B cell (primary cell): ENCODE data around the gene SMPX. TPM values are rescaled to one million over a fixed set of nuclear protein-coding genes. Genes with fewer than 3 reads are reported as not detected.
"Not testable (repeated sequence)": the region's sequence is repeated elsewhere in the genome, so short reads cannot be mapped to it uniquely, and the experiment has no call there.

Experiments used
- ATAC-seq: fragments of 200-7000 bp; cut with Tn5 transposase; one replicate; pipeline ENCODE4 v1.10.0; 2021; ENCODE audit warnings: low read depth, mild to moderate bottlenecking, moderate number of reproducible peaks, moderate library complexity
- CTCF ChIA-PET: fragments of 350-600 bp; sonication (Branson Sonifier 250); formaldehyde crosslinking; loops from one replicate; lab custom pipeline; 2021; ENCODE audit warnings: antibody characterized with exemption, inconsistent platforms; lab: Charles Lee
- POLR2A ChIA-PET: fragments of 350-600 bp; sonication (Branson Sonifier 250); formaldehyde crosslinking; loops from one replicate; lab custom pipeline; 2021; ENCODE audit warnings: antibody characterized with exemption; lab: Charles Lee
- DNase-seq: peaks from one replicate; pipeline ENCODE4 v3.0.0; 2013
- H2AFZ ChIP-seq: 2 replicates; pipeline ENCODE4 v1.6.1; 2012; ENCODE audit warnings: mild to moderate bottlenecking, low read depth, low read length; ENCODE audit not compliant: insufficient read depth, poor library complexity, severe bottlenecking
- H3K27ac ChIP-seq, 2 donors: 1 replicate in 1 of 2; 2 replicates in 1 of 2; pipeline ENCODE4 v1.5.1; 2012 to 2013; ENCODE audit warnings: low read length in 2 of 2, mild to moderate bottlenecking in 2 of 2, moderate library complexity in 1 of 2
- H3K27me3 ChIP-seq, 4 experiments: fragments of 200-600 bp in 1 of 4; sonication (generic) in 1 of 4; replicated peaks in 1 of 4; 1 replicate in 2 of 4; 2 replicates in 2 of 4; pipeline versions ENCODE4 v1.6.1 to v1.7.0; 2013 to 2016; ENCODE audit warnings: low read length in 3 of 4, mild to moderate bottlenecking in 2 of 4, mixed read lengths in 1 of 4, moderate library complexity in 1 of 4; ENCODE audit not compliant: insufficient read depth in 4 of 4, control insufficient read depth in 3 of 4; ENCODE audit errors: control extremely low read depth in 1 of 4
- H3K36me3 ChIP-seq, 2 experiments: replicated peaks in 1 of 2; 1 replicate in 1 of 2; 2 replicates in 1 of 2; pipeline versions ENCODE4 v1.6.1 to v1.7.1; 2013; ENCODE audit warnings: low read length in 1 of 2; ENCODE audit not compliant: insufficient read depth in 2 of 2, control insufficient read depth in 1 of 2; ENCODE audit errors: control extremely low read depth in 1 of 2, extremely low read depth in 1 of 2
- H3K4me1 ChIP-seq, 2 donors: fragments of 200-600 bp in 1 of 2; sonication (generic) in 1 of 2; 1 replicate in 1 of 2; 2 replicates in 1 of 2; pipeline versions ENCODE4 v1.5.1 to v1.6.1; 2013 to 2017; ENCODE audit warnings: low read length in 2 of 2; ENCODE audit not compliant: control insufficient read depth in 2 of 2, insufficient read depth in 2 of 2
- H3K4me2 ChIP-seq: replicated peaks from 2 replicates; pipeline ENCODE3; 2012; ENCODE audit warnings: mild to moderate bottlenecking, low read depth, low read length; ENCODE audit not compliant: poor library complexity, severe bottlenecking
- H3K4me3 ChIP-seq, 5 experiments: fragments of 200-600 bp in 1 of 5; sonication (generic) in 1 of 5; 1 replicate in 3 of 5; 2 replicates in 2 of 5; pipeline versions ENCODE4 v1.5.1 to v1.7.0; 2011 to 2016; ENCODE audit warnings: low read length in 4 of 5, mild to moderate bottlenecking in 4 of 5, low read depth in 2 of 5, control low read depth in 1 of 5, moderate library complexity in 1 of 5; ENCODE audit not compliant: insufficient read depth in 1 of 5; ENCODE audit errors: control extremely low read depth in 1 of 5, extremely low read depth in 1 of 5
- H3K79me2 ChIP-seq: fragments of 200-600 bp; sonication (generic); one replicate; pipeline ENCODE4 v1.6.0; 2016; ENCODE audit warnings: low read length; ENCODE audit not compliant: control insufficient read depth, insufficient read depth
- H3K9ac ChIP-seq: fragments of 200-600 bp; sonication (generic); 2 replicates; pipeline ENCODE4 v1.6.1; 2017; ENCODE audit warnings: mild to moderate bottlenecking, low read length, moderate library complexity
- H3K9me3 ChIP-seq, 3 donors: one replicate each; pipeline versions ENCODE4 v1.6.1 to v1.7.1; 2013; ENCODE audit warnings: low read length in 2 of 3; ENCODE audit not compliant: control insufficient read depth in 2 of 3, insufficient read depth in 1 of 3; ENCODE audit errors: control extremely low read depth in 1 of 3
- H4K20me1 ChIP-seq: 2 replicates; pipeline ENCODE4 v1.6.0; 2012; ENCODE audit warnings: mild to moderate bottlenecking, low read length; ENCODE audit not compliant: insufficient read depth, control insufficient read depth, poor library complexity, severe bottlenecking
- H3K27ac Mint-ChIP-seq: one replicate; pipeline ENCODE4 v1.8.0; 2021; ENCODE audit warnings: mixed read lengths
- H3K27me3 Mint-ChIP-seq: one replicate; pipeline ENCODE4 v1.8.0; 2021; ENCODE audit warnings: mixed read lengths
- H3K4me1 Mint-ChIP-seq: one replicate; pipeline ENCODE4 v1.8.0; 2021; ENCODE audit warnings: mixed read lengths
- H3K4me3 Mint-ChIP-seq: one replicate; pipeline ENCODE4 v1.8.0; 2021; ENCODE audit warnings: mixed read lengths
- H3K9me3 Mint-ChIP-seq: one replicate; pipeline ENCODE4 v1.8.0; 2022; ENCODE audit warnings: mixed read lengths; ENCODE audit not compliant: insufficient read depth
- CTCF ChIP-seq: fragments of 200-600 bp; IDR thresholded peaks from one replicate; pipeline ENCODE4 v1.8.0; 2022; ENCODE audit warnings: antibody characterized with exemption, mild to moderate bottlenecking
- EZH2 ChIP-seq: IDR thresholded peaks from 2 replicates; pipeline ENCODE4 v1.6.1; 2012; ENCODE audit warnings: borderline replicate concordance, low read depth, mild to moderate bottlenecking, moderate library complexity, low read length; ENCODE audit not compliant: insufficient read depth, poor library complexity, severe bottlenecking
- WGBS: methylation state at CpG from one replicate; pipeline ENCODE4 v1.1.5; 2013; ENCODE audit warnings: missing lambda C conversion rate; ENCODE audit not compliant: insufficient coverage; 5-methylcytosine and 5-hydroxymethylcytosine counted together
- intact Hi-C: fragments of 100-400 bp; cut with micrococcal nuclease; formaldehyde crosslinking; loops from one replicate; pipeline ENCODE4 v1.10.0; 2022
- polyA plus RNA-seq: library from polyadenylated mRNA; depleted of rRNA; stranded (reverse); fragments of >200 nt; gene quantifications from 2 replicates; pipeline ENCODE4 v1.2.3, GENCODE V29; 2012
- total RNA-seq, 2 donors: library from RNA; stranded (reverse); fragments of 120-200 nt in 1 of 2; gene quantifications; 1 replicate in 1 of 2; 2 replicates in 1 of 2; pipeline versions ENCODE4 v1.2.3 to v1.2.4, GENCODE V29; 2013 to 2022

SMPX gene
- total and polyA plus RNA-seq, 2 donors (not counting 1 experiment from before 2014, with no cell fraction given), result not detected

DNA sequence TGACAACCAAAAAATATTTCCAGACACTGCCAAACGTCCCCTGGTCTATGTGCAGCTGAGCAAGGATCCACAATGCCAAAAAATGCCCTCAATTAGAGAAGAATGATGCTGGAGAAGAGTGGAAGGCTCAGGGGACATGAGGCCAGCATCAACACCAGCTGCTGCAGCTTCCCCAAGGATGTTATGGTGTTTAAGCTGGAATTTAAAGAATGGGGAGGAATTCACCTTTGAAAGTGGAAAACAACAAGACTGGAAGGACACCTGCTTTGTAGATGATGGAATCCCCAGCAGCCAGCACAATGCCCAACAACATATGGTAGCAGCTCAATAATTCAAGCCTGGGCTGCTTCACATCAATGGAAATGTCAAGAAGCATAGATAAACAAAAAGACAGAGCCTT lies 20.3 kb upstream of the SMPX start:
- Histone ChIP-seq H3K9me3 (no peaks in the 10 kb centered on the region), H3K79me2 (no peaks in the 10 kb centered on the region), H4K20me1 (no peaks in the 10 kb centered on the region), H3K4me2 (no peak overlapping the region), H3K36me3 (no peaks in the 10 kb centered on the region), H3K4me3 (no peak overlapping the region), H3K27ac (no peak overlapping the region), H2AFZ (no peak overlapping the region), H3K4me1 (no peaks in the 10 kb centered on the region), H3K9ac (no peak overlapping the region), H3K27me3 (no peaks in the 10 kb centered on the region)
- ATAC-seq (no peak), DNase-seq (no peak)
- POLR2A ChIA-PET, result no interaction called here
- H3K27ac Mint-ChIP-seq, result no peak overlapping the region
- intact Hi-C loops, result no loop called here
- WGBS, result no CpG with 5 or more reads among the region's 1 CpG
- H3K4me1 Mint-ChIP-seq, result no peaks in the 10 kb centered on the region
- CTCF ChIA-PET, result no interaction called here
- H3K27me3 Mint-ChIP-seq, result no peaks in the 10 kb centered on the region
- H3K4me3 Mint-ChIP-seq, result no peak overlapping the region
- TF ChIP-seq EZH2 (no peak), CTCF (no peak)
- no peaks in the 10 kb centered on the region for H3K9me3 Mint-ChIP-seq

DNA sequence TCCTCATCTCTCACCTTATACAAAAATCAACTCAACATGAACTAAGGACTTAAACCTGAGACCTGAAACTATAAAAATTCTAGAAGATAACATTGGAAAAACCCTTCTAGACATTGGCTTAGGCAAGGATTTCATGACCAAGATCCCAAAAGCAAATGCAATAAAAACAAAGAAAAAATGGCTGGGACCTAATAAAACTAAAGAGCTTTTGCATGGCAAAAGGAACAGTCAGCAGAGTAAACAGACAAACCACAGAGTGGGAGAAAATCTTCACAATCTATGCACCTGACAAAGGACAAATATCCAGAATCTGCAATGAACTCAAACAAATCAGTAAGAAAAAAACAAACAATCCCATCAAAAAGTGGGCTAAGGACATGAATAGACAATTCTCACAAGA lies 17.2 kb upstream of the SMPX start:
- H3K9me3 Mint-ChIP-seq, CTCF ChIA-PET, H3K4me1 Mint-ChIP-seq, H3K36me3 ChIP-seq, H3K4me3 Mint-ChIP-seq, H3K27me3 Mint-ChIP-seq, H3K27ac ChIP-seq, H3K9me3 ChIP-seq, H3K27ac Mint-ChIP-seq, H3K4me1 ChIP-seq, H2AFZ ChIP-seq, DNase-seq, H3K4me3 ChIP-seq, POLR2A ChIA-PET, H3K9ac ChIP-seq, ATAC-seq, H4K20me1 ChIP-seq, H3K4me2 ChIP-seq, H3K27me3 ChIP-seq, intact Hi-C loops, H3K79me2 ChIP-seq: not testable (repeated sequence)

GRCh38 chrX:21773036-21773435 lies 15.1 kb upstream of the SMPX start:
- DNase-seq, POLR2A ChIA-PET, H2AFZ ChIP-seq, H3K4me3 Mint-ChIP-seq, intact Hi-C loops, H3K4me1 Mint-ChIP-seq, H3K79me2 ChIP-seq, H4K20me1 ChIP-seq, H3K27ac ChIP-seq, H3K27ac Mint-ChIP-seq, H3K4me3 ChIP-seq, H3K27me3 ChIP-seq, ATAC-seq, H3K9ac ChIP-seq, H3K4me1 ChIP-seq, H3K4me2 ChIP-seq, H3K36me3 ChIP-seq, H3K9me3 Mint-ChIP-seq, H3K27me3 Mint-ChIP-seq, CTCF ChIA-PET, H3K9me3 ChIP-seq: not testable (repeated sequence)
- no CpG with 5 or more reads among the region's 2 CpGs for WGBS
